ENCODE data around the gene SGCA. TPM values are rescaled to one million over a fixed set of nuclear protein-coding genes. Genes with fewer than 3 reads are reported as not detected.

SGCA gene
- total and polyA plus RNA-seq, 9 of the 15 experiments (the other 6 are each of a cell fraction or from before 2014, with no cell fraction given) = not detected

GRCh38 chr17:50151041-50151936 is 14.5 kb upstream of the SGCA start (continued):
- TF ChIP-seq CTCF (IDR thresholded peaks at IDR 0.05 in 2 of 3, conservative IDR thresholded peaks at IDR 0.05 in 1 of 3; ENCODE audit: insufficient read depth in 2 of 3, low read depth in 1 of 3, low read length in 3 of 3) = peak; percentile 47 to 74 (median 67)

- H3K79me2 ChIP-seq (ENCODE audit: control insufficient read depth, insufficient read depth, low read length) = peaks cover 50% of the 10 kb centered on the region
- ATAC-seq (peak; percentile 76), DNase-seq (ENCODE audit: extremely low read depth in 1 of 4, low spot score in 3 of 4) (peak; percentile 64 to 92 (median 76)), FAIRE-seq (peak; percentile 88)
- no peaks in the 10 kb centered on the region for H3K9me3 ChIP-seq (replicated peaks; ENCODE audit: control insufficient read depth, insufficient read depth, low read depth, low read length)
- CTCF ChIA-PET (ENCODE audit: low intra/inter-chr PET ratio) = no interaction called here
- H3K9me1 ChIP-seq (ENCODE audit: control insufficient read depth, insufficient read depth, low read length) = peaks cover 5% of the 10 kb centered on the region
- H3K27me3 ChIP-seq (ENCODE audit: control insufficient read depth in 2 of 2, insufficient read depth in 2 of 2, low read length in 2 of 2) = no peaks in the 10 kb centered on the region
- H2AFZ ChIP-seq (ENCODE audit: low read depth, low read length) = peak overlapping the region; percentile 81
- peak overlapping the region; percentile 67 to 97 for H3K9ac ChIP-seq (ENCODE audit: insufficient read depth in 1 of 2, low read depth in 2 of 2, low read length in 2 of 2)
- peak overlapping the region; percentile 92 for H3K4me2 ChIP-seq (ENCODE audit: insufficient read depth, low read length)
- peaks cover 5% of the 10 kb centered on the region; the same call in 1 of the 2 replicates for H4K20me1 ChIP-seq (replicated peaks; ENCODE audit: control insufficient read depth, insufficient read depth, low read length)
- peaks cover 45 to 87% of the 10 kb centered on the region in 2 experiments for H3K4me1 ChIP-seq (replicated peaks in 1 of 2; ENCODE audit: control insufficient read depth in 2 of 2, insufficient read depth in 2 of 2, low read length in 2 of 2)
- in situ Hi-C loops (cut with MboI) = no loop called here
- H3K36me3 ChIP-seq (ENCODE audit: control insufficient read depth, insufficient read depth, low read length) = peaks cover 12% of the 10 kb centered on the region; the same call in 1 of the 3 replicates
- BruUV-seq (replicated peaks) = no TSS peak
- H3K27ac ChIP-seq (ENCODE audit: extremely low read depth, low read depth, low read length) = peak overlapping the region; percentile 87
- WGBS (ENCODE audit: insufficient coverage, low coverage, missing lambda C conversion rate) = 3% methylated on average over 9 of the region's 12 CpGs
- POLR2A ChIA-PET = interaction anchor here (0.6 to 1.1 kb wide), 4 partner anchors 9 to 154 kb away, joined by 3 read pairs; no protein-coding TSS in a partner anchor
- intact Hi-C loops (cut with micrococcal nuclease) = loop anchor here (1.0 kb wide), 1 partner anchor 9 kb away; no protein-coding TSS in a partner anchor
- peak overlapping the region; percentile 67 for H3K4me3 ChIP-seq
- no peak for TF ChIP-seq SAP30 (IDR thresholded peaks at IDR 0.05; ENCODE audit: borderline replicate concordance, insufficient read depth, low read depth, low read length, poor library complexity, severe bottlenecking)
- no peak for TF ChIP-seq GTF2E2 (tag; IDR thresholded peaks at IDR 0.05)
- peak; percentile 99 for TF ChIP-seq TFAP4 (CRISPR knock-in tag; IDR thresholded peaks at IDR 0.05; ENCODE audit: borderline replicate concordance)
- no peak for TF ChIP-seq CAMTA2 (CRISPR knock-in tag; conservative IDR thresholded peaks at IDR 0.05)
- no peak for TF ChIP-seq ZNF449 (CRISPR knock-in tag; IDR thresholded peaks at IDR 0.05)
- TF ChIP-seq HLTF (IDR thresholded peaks at IDR 0.05) = 0 out of 2 replicates have a peak, but pooled peaks have one; percentile 29
- no peak for TF ChIP-seq CEBPZ (IDR thresholded peaks at IDR 0.05; ENCODE audit: borderline replicate concordance, low read depth, low read length)
Observed at GRCh38 chr17:50151937-50152547, 13.8 kb upstream of the SGCA start.
